Keratinocyte (primary cell): ENCODE measurements around the gene RAB44.

Experiments used
- CTCF ChIP-seq, 3 experiments: IDR thresholded peaks in 1 of 3; conservative IDR thresholded peaks in 1 of 3; optimal IDR thresholded peaks in 1 of 3; 2 replicates in 2 of 3; 3 replicates in 1 of 3; pipeline versions ENCODE3 to v1.5.1; 2011; ENCODE audit warnings: low read length in 3 of 3, mild to moderate bottlenecking in 3 of 3, moderate library complexity in 2 of 3, control low read depth in 1 of 3, inconsistent platforms in 1 of 3; ENCODE audit not compliant: insufficient read depth in 2 of 3; ENCODE audit errors: extremely low read depth in 1 of 3
- EZH2 ChIP-seq: IDR thresholded peaks from one replicate; pipeline ENCODE4 v1.6.1; 2012; ENCODE audit warnings: inconsistent platforms, mild to moderate bottlenecking, low read length, moderate library complexity

- no peak for TF ChIP-seq EZH2
- TF ChIP-seq CTCF (optimal IDR thresholded peaks at IDR 0.05 in 1 of 3, IDR thresholded peaks at IDR 0.05 in 1 of 3, conservative IDR thresholded peaks at IDR 0.05 in 1 of 3; ENCODE audit: extremely low read depth in 1 of 3, insufficient read depth in 2 of 3, low read length in 3 of 3) = no peak
Observed at GRCh38 chr6:36720251-36721141, 22.9 kb downstream of the RAB44 start.
